ENCODE measurements around the gene LHFPL4.

Gene LHFPL4

DNA sequence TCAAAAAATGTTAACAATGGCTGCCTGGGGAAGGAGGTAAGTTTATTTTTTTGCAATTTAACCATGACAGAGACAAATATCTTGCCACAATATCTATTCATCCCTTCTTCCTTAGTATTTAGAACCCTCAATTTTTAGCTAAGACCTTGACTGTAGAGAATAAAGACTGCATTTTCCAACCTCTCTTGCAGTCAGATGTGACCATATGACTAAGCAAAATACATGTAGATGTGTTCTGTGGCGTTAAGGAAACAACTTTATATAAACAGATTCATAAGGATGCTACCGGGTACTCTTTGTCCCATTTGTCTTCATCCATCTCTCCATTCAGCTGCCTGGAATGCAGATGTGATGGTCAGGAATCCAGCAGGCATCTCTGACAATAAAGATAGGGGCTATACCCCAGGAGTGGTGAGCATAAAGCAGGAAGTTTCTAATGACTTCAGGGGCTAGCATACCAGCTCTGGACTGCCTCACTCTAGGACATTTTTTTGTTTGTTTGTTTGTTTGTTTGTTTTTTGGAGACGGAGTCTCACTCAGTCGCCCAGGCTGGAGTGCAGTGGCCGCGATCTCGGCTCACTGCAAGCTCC lies 41.1 kb downstream of the LHFPL4 start:
- TF ChIP-seq ZFP3 (CRISPR knock-in tag; IDR thresholded peaks at IDR 0.05) (no peak), SNAI2 (CRISPR knock-in tag; IDR thresholded peaks at IDR 0.05) (no peak), ZNF8 (CRISPR knock-in tag; IDR thresholded peaks at IDR 0.05) (no peak), CSRNP3 (CRISPR knock-in tag; IDR thresholded peaks at IDR 0.05) (no peak), ZC3H10 (CRISPR knock-in tag; IDR thresholded peaks at IDR 0.05) (no peak), ISL1 (CRISPR knock-in tag; IDR thresholded peaks at IDR 0.05) (no peak), ESRRG (CRISPR knock-in tag; IDR thresholded peaks at IDR 0.05) (no peak), BACH2 (CRISPR knock-in tag; IDR thresholded peaks at IDR 0.05; ENCODE audit: borderline replicate concordance) (no peak), TSHZ2 (CRISPR knock-in tag; IDR thresholded peaks at IDR 0.05) (no peak)
- TF ChIP-seq, protein P1, sequence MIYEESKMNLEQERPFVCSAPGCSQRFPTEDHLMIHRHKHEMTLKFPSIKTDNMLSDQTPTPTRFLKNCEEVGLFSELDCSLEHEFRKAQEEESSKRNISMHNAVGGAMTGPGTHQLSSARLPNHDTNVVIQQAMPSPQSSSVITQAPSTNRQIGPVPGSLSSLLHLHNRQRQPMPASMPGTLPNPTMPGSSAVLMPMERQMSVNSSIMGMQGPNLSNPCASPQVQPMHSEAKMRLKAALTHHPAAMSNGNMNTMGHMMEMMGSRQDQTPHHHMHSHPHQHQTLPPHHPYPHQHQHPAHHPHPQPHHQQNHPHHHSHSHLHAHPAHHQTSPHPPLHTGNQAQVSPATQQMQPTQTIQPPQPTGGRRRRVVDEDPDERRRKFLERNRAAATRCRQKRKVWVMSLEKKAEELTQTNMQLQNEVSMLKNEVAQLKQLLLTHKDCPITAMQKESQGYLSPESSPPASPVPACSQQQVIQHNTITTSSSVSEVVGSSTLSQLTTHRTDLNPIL (CRISPR knock-in tag; IDR thresholded peaks at IDR 0.05; ENCODE audit: low read depth): no peak
- TF ChIP-seq, protein P2, sequence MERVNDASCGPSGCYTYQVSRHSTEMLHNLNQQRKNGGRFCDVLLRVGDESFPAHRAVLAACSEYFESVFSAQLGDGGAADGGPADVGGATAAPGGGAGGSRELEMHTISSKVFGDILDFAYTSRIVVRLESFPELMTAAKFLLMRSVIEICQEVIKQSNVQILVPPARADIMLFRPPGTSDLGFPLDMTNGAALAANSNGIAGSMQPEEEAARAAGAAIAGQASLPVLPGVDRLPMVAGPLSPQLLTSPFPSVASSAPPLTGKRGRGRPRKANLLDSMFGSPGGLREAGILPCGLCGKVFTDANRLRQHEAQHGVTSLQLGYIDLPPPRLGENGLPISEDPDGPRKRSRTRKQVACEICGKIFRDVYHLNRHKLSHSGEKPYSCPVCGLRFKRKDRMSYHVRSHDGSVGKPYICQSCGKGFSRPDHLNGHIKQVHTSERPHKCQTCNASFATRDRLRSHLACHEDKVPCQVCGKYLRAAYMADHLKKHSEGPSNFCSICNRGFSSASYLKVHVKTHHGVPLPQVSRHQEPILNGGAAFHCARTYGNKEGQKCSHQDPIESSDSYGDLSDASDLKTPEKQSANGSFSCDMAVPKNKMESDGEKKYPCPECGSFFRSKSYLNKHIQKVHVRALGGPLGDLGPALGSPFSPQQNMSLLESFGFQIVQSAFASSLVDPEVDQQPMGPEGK (CRISPR knock-in tag; IDR thresholded peaks at IDR 0.05; ENCODE audit: borderline replicate concordance): no peak
- TF ChIP-seq, protein P3, sequence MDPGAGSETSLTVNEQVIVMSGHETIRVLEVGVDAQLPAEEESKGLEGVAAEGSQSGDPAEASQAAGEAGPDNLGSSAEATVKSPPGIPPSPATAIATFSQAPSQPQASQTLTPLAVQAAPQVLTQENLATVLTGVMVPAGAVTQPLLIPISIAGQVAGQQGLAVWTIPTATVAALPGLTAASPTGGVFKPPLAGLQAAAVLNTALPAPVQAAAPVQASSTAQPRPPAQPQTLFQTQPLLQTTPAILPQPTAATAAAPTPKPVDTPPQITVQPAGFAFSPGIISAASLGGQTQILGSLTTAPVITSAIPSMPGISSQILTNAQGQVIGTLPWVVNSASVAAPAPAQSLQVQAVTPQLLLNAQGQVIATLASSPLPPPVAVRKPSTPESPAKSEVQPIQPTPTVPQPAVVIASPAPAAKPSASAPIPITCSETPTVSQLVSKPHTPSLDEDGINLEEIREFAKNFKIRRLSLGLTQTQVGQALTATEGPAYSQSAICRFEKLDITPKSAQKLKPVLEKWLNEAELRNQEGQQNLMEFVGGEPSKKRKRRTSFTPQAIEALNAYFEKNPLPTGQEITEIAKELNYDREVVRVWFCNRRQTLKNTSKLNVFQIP (CRISPR knock-in tag; IDR thresholded peaks at IDR 0.05; ENCODE audit: borderline replicate concordance, low read depth): no peak
- no peak for ATAC-seq

- TF ChIP-seq ZNF70 (CRISPR knock-in tag; IDR thresholded peaks at IDR 0.05): no peak
- TF ChIP-seq, protein P1 (CRISPR knock-in tag; IDR thresholded peaks at IDR 0.05; ENCODE audit: low read depth): no peak
- no peak for TF ChIP-seq ARNTL (CRISPR knock-in tag; IDR thresholded peaks at IDR 0.05; ENCODE audit: borderline replicate concordance, low read depth)
- TF ChIP-seq, protein P2 (CRISPR knock-in tag; IDR thresholded peaks at IDR 0.05; ENCODE audit: borderline replicate concordance): no peak
- no peak for TF ChIP-seq TCF4 (CRISPR knock-in tag; IDR thresholded peaks at IDR 0.05; ENCODE audit: borderline replicate concordance)
- TF ChIP-seq ZFP3 (CRISPR knock-in tag; IDR thresholded peaks at IDR 0.05): no peak
- no peak for TF ChIP-seq TOX (CRISPR knock-in tag; IDR thresholded peaks at IDR 0.05; ENCODE audit: borderline replicate concordance)
- TF ChIP-seq ZC3H10 (CRISPR knock-in tag; IDR thresholded peaks at IDR 0.05): no peak
- no peak for TF ChIP-seq ZNF565 (CRISPR knock-in tag; conservative IDR thresholded peaks at IDR 0.05; ENCODE audit: low read depth)
- TF ChIP-seq TSHZ2 (CRISPR knock-in tag; IDR thresholded peaks at IDR 0.05): no peak
- TF ChIP-seq OSR1 (CRISPR knock-in tag; IDR thresholded peaks at IDR 0.05): no peak
- TF ChIP-seq, protein P3 (CRISPR knock-in tag; IDR thresholded peaks at IDR 0.05; ENCODE audit: borderline replicate concordance, low read depth): no peak
- TF ChIP-seq ZNF8 (CRISPR knock-in tag; IDR thresholded peaks at IDR 0.05): no peak
- ATAC-seq: no peak
Observed at GRCh38 chr3:9508781-9509180, 44.8 kb downstream of the LHFPL4 start.

Data from SK-N-SH treated with all-trans-retinoic acid at 6 μM for 48 hours (cell line).